SK-N-SH (cell line): Measurements from ENCODE around the gene SLX4IP. TPM values are rescaled to one million over a fixed set of nuclear protein-coding genes. Genes with fewer than 3 reads are reported as not detected.

Experiments used
- CTCF ChIA-PET: fragments of 300-600, 350-600 bp; formaldehyde crosslinking; extraction: SDS; loops from one replicate; lab custom pipeline; 2021; lab: Yijun Ruan, JAX
- POLR2A ChIA-PET: fragments of 350-600 bp; sonication (Branson Sonifier 250); formaldehyde crosslinking; extraction: SDS; loops from one replicate; lab custom pipeline; 2020; ENCODE audit warnings: antibody characterized with exemption, inconsistent platforms; lab: Yijun Ruan, JAX
- DNase-seq: peaks from one replicate; pipeline ENCODE4 v3.0.0; 2012
- H2AFZ ChIP-seq: fragments of 200-600 bp; sonication (generic); 2 replicates; pipeline ENCODE4 v1.8.1; 2016; ENCODE audit warnings: antibody characterized with exemption, mild to moderate bottlenecking, low read depth
- H3F3A ChIP-seq: fragments of 200-600 bp; sonication (generic); replicated peaks from 2 replicates; pipeline ENCODE3; 2016; ENCODE audit warnings: antibody characterized with exemption, mild to moderate bottlenecking; ENCODE audit not compliant: insufficient read depth
- H3K27ac ChIP-seq, 2 experiments: fragments of 200-500 bp in 1 of 2; fragments of 200-600 bp in 1 of 2; sonication (Bioruptor generic) in 1 of 2; sonication (generic), shearing (Covaris generic) in 1 of 2; 2 replicates each; pipeline versions ENCODE4 v1.5.1 to v1.6.1; 2014 to 2016; ENCODE audit warnings: low read depth in 2 of 2, inconsistent platforms in 1 of 2, low read length in 1 of 2, mild to moderate bottlenecking in 1 of 2, mixed read lengths in 1 of 2
- H3K27me3 ChIP-seq: fragments of 200-600 bp; sonication (generic), shearing (Covaris generic); 2 replicates; pipeline ENCODE4 v1.6.1; 2016; ENCODE audit warnings: mixed run types; ENCODE audit not compliant: insufficient read depth
- H3K36me3 ChIP-seq, 2 experiments: fragments of 200-500 bp in 1 of 2; fragments of 200-600 bp in 1 of 2; sonication (Bioruptor generic) in 1 of 2; sonication (generic) in 1 of 2; replicated peaks in 1 of 2; 2 replicates each; pipeline versions ENCODE3 to v1.5.1; 2014 to 2016; ENCODE audit warnings: low read length in 1 of 2, mild to moderate bottlenecking in 1 of 2; ENCODE audit not compliant: insufficient read depth in 2 of 2, control insufficient read depth in 1 of 2
- H3K4me1 ChIP-seq, 2 experiments: fragments of 200-500 bp in 1 of 2; fragments of 200-600 bp in 1 of 2; sonication (Bioruptor generic) in 1 of 2; sonication (generic), shearing (Covaris generic) in 1 of 2; 2 replicates each; pipeline versions ENCODE4 v1.5.1 to v1.6.1; 2014 to 2016; ENCODE audit warnings: low read depth in 1 of 2, low read length in 1 of 2, mixed run types in 1 of 2; ENCODE audit not compliant: insufficient read depth in 2 of 2, control insufficient read depth in 1 of 2
- H3K4me2 ChIP-seq: fragments of 200-600 bp; sonication (generic), shearing (Covaris generic); 2 replicates; pipeline ENCODE4 v1.6.1; 2017; ENCODE audit warnings: mixed run types
- H3K4me3 ChIP-seq, 2 experiments: fragments of 200-500 bp in 1 of 2; fragments of 200-600 bp in 1 of 2; sonication (Bioruptor generic) in 1 of 2; sonication (generic), shearing (Covaris generic) in 1 of 2; 2 replicates each; pipeline versions ENCODE4 v1.5.1 to v1.8.1; 2014 to 2016; ENCODE audit warnings: low read depth in 2 of 2, inconsistent platforms in 1 of 2, low read length in 1 of 2, mild to moderate bottlenecking in 1 of 2, mixed read lengths in 1 of 2, moderate library complexity in 1 of 2
- H3K79me2 ChIP-seq: fragments of 200-600 bp; sonication (generic); 2 replicates; pipeline ENCODE4 v1.8.1; 2017; ENCODE audit warnings: mild to moderate bottlenecking; ENCODE audit not compliant: insufficient read depth
- H3K9ac ChIP-seq: fragments of 200-600 bp; sonication (generic); 2 replicates; pipeline ENCODE4 v1.6.1; 2017; ENCODE audit warnings: mixed run types
- H3K9me2 ChIP-seq: fragments of 200-600 bp; sonication (generic); 2 replicates; pipeline ENCODE4 v1.6.1; 2017; ENCODE audit warnings: mixed run types
- H3K9me3 ChIP-seq: fragments of 200-600 bp; sonication (generic); 2 replicates; pipeline ENCODE4 v1.6.1; 2017; ENCODE audit warnings: mixed run types, mild to moderate bottlenecking, moderate library complexity
- H4K20me1 ChIP-seq: fragments of 200-600 bp; sonication (generic); 2 replicates; pipeline ENCODE4 v1.6.1; 2017; ENCODE audit warnings: mild to moderate bottlenecking, mixed run types; ENCODE audit not compliant: insufficient read depth
- EP300 ChIP-seq, 2 experiments: IDR thresholded peaks; 2 replicates each; pipeline versions ENCODE4 v1.4.0 to v1.6.1; 2012; ENCODE audit warnings: borderline replicate concordance in 1 of 2, low read depth in 1 of 2, low read length in 1 of 2
- EZH2phosphoT487 ChIP-seq: fragments of 200-600 bp; sonication (generic); IDR thresholded peaks from 2 replicates; pipeline ENCODE4 v1.6.1; 2017; ENCODE audit warnings: low read depth, mixed run types, mild to moderate bottlenecking, antibody characterized with exemption, moderate library complexity, borderline replicate concordance
- GABPA ChIP-seq: IDR thresholded peaks from 2 replicates; pipeline ENCODE4 v1.4.0; 2012; ENCODE audit warnings: low read depth, mild to moderate bottlenecking
- IRF3 ChIP-seq: fragments of 150-350 bp; IDR thresholded peaks from 2 replicates; pipeline ENCODE4 v1.6.1; 2016; ENCODE audit warnings: mild to moderate bottlenecking, low read depth, low read length
- JUND ChIP-seq: IDR thresholded peaks from 2 replicates; pipeline ENCODE4 v1.4.0; 2012
- MAX ChIP-seq: IDR thresholded peaks from 2 replicates; pipeline ENCODE4 v1.4.0; 2012; ENCODE audit warnings: low read depth
- MXI1 ChIP-seq: IDR thresholded peaks from 2 replicates; pipeline ENCODE4 v1.6.1; 2012; ENCODE audit warnings: mild to moderate bottlenecking, low read depth, low read length, improper control_type of control experiment
- NRF1 ChIP-seq: IDR thresholded peaks from 2 replicates; pipeline ENCODE4 v1.6.1; 2012; ENCODE audit warnings: low read depth, mild to moderate bottlenecking, low read length
- POLR2AphosphoS5 ChIP-seq: IDR thresholded peaks from 2 replicates; pipeline ENCODE4 v1.6.1; 2012; ENCODE audit warnings: low read depth, low read length
- RAD21 ChIP-seq: IDR thresholded peaks from 2 replicates; pipeline ENCODE4 v1.6.1; 2012; ENCODE audit warnings: mild to moderate bottlenecking, low read length
- TAF1 ChIP-seq: IDR thresholded peaks from 2 replicates; pipeline ENCODE4 v1.6.1; 2012; ENCODE audit warnings: low read depth, mild to moderate bottlenecking, low read length, moderate library complexity, borderline replicate concordance
- TCF12 ChIP-seq: IDR thresholded peaks from 2 replicates; pipeline ENCODE4 v1.4.0; 2012
- TEAD4 ChIP-seq: IDR thresholded peaks from 2 replicates; pipeline ENCODE4 v1.4.0; 2012; ENCODE audit warnings: mild to moderate bottlenecking, borderline replicate concordance; ENCODE audit not compliant: insufficient read depth
- YY1 ChIP-seq: IDR thresholded peaks from 2 replicates; pipeline ENCODE4 v1.4.0; 2012; ENCODE audit warnings: low read depth, mild to moderate bottlenecking
- WGBS: methylation state at CpG from one replicate; pipeline ENCODE4 v1.1.6; 2017; ENCODE audit warnings: low lambda C conversion rate; 5-methylcytosine and 5-hydroxymethylcytosine counted together
- polyA plus RNA-seq, 3 experiments: library from polyadenylated mRNA; depleted of rRNA; stranded (reverse); fragments of >200 nt; gene quantifications; 2 replicates each; pipeline ENCODE4 v1.2.3, GENCODE V29; 2012
- TF ChIP-seq, protein P1 (sequence below): IDR thresholded peaks from 2 replicates; pipeline ENCODE4; 2012
- TF ChIP-seq, protein P2 (sequence below): IDR thresholded peaks from 2 replicates; pipeline ENCODE4 v1.4.0; 2012; ENCODE audit warnings: low read depth, borderline replicate concordance
- TF ChIP-seq, protein P3 (sequence below): fragments of 150-350 bp; IDR thresholded peaks from 2 replicates; pipeline ENCODE4 v1.6.1; 2017; ENCODE audit warnings: antibody characterized with exemption, low read length, low read depth, borderline replicate concordance
- TF ChIP-seq, protein P4 (sequence below): IDR thresholded peaks from 2 replicates; pipeline ENCODE4 v1.6.1; 2012; ENCODE audit warnings: mild to moderate bottlenecking, low read depth, low read length, moderate library complexity

SLX4IP gene
- polyA plus RNA-seq, 1 of the 3 experiments (the other 2 are of a cell fraction), result 1.3 TPM

- Histone ChIP-seq H3K9me2 (no peaks in the 10 kb centered on the region), H3K9ac (no peak overlapping the region), H3K4me3 (no peak overlapping the region), H3K79me2 (peaks cover 96% of the 10 kb centered on the region), H3K9me3 (no peaks in the 10 kb centered on the region), H3K36me3 (peaks cover 10 to 71% of the 10 kb centered on the region in 2 experiments), H3F3A (peaks cover 17% of the 10 kb centered on the region), H4K20me1 (peaks cover 43% of the 10 kb centered on the region), H3K4me1 (peaks cover 0 to 30% of the 10 kb centered on the region in 2 experiments; a peak in 3 of 4 replicates), H3K27ac (no peak overlapping the region), H3K27me3 (no peaks in the 10 kb centered on the region), H3K4me2 (no peak overlapping the region), H2AFZ (no peak overlapping the region)
- no peak for TF ChIP-seq RAD21
- TF ChIP-seq, protein P1, sequence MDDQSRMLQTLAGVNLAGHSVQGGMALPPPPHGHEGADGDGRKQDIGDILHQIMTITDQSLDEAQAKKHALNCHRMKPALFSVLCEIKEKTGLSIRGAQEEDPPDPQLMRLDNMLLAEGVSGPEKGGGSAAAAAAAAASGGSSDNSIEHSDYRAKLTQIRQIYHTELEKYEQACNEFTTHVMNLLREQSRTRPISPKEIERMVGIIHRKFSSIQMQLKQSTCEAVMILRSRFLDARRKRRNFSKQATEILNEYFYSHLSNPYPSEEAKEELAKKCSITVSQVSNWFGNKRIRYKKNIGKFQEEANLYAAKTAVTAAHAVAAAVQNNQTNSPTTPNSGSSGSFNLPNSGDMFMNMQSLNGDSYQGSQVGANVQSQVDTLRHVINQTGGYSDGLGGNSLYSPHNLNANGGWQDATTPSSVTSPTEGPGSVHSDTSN, result no peak
- no peak for TF ChIP-seq IRF3
- TF ChIP-seq TAF1, result no peak
- no peak for TF ChIP-seq TCF12
- no peak for TF ChIP-seq MAX
- no peak for TF ChIP-seq GABPA
- no peak for TF ChIP-seq POLR2AphosphoS5
- TF ChIP-seq, protein P2, sequence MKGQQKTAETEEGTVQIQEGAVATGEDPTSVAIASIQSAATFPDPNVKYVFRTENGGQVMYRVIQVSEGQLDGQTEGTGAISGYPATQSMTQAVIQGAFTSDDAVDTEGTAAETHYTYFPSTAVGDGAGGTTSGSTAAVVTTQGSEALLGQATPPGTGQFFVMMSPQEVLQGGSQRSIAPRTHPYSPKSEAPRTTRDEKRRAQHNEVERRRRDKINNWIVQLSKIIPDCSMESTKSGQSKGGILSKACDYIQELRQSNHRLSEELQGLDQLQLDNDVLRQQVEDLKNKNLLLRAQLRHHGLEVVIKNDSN, result no peak
- ChIA-PET POLR2A (no interaction called here), CTCF (no interaction called here)
- 93% methylated on average over 3 of the region's 5 CpGs for WGBS
- DNase-seq, result no peak
Observed at GRCh38 chr20:10662151-10662550, 227.0 kb downstream of the SLX4IP start.

GRCh38 chr20:10662661-10663458 lies 227.8 kb downstream of the SLX4IP start:
- ChIA-PET POLR2A (no interaction called here), CTCF (interaction anchor here (1.0 kb wide), 1 partner anchor 9 kb away, joined by 3 read pairs; no protein-coding TSS in a partner anchor)
- H3K4me3 ChIP-seq, result no peak overlapping the region
- H3K4me1 ChIP-seq, result peaks cover 0 to 30% of the 10 kb centered on the region in 2 experiments; a peak in 3 of 4 replicates
- no peak overlapping the region for H3K9ac ChIP-seq
- H4K20me1 ChIP-seq, result peaks cover 48% of the 10 kb centered on the region
- H3F3A ChIP-seq, result peaks cover 16% of the 10 kb centered on the region
- H3K27me3 ChIP-seq, result no peaks in the 10 kb centered on the region
- no peak for DNase-seq
- WGBS, result 94% methylated on average over 10 of the region's 10 CpGs
- no peak overlapping the region for H2AFZ ChIP-seq
- H3K36me3 ChIP-seq, result peaks cover 10 to 71% of the 10 kb centered on the region in 2 experiments
- peaks cover 96% of the 10 kb centered on the region for H3K79me2 ChIP-seq
- H3K27ac ChIP-seq, result peak overlapping the region in 1 of 2 experiments; percentile 26; a peak in 1 of 4 replicates
- H3K4me2 ChIP-seq, result no peak overlapping the region
- H3K9me2 ChIP-seq, result no peaks in the 10 kb centered on the region
- no peaks in the 10 kb centered on the region for H3K9me3 ChIP-seq
- TF ChIP-seq NRF1 (no peak), YY1 (no peak), GABPA (no peak), MXI1 (no peak), TAF1 (no peak), EZH2phosphoT487 (no peak), EP300 (IDR thresholded peaks at IDR 0.05; ENCODE audit: borderline replicate concordance in 1 of 2, low read depth in 1 of 2, low read length in 1 of 2) (no peak), POLR2AphosphoS5 (no peak), TEAD4 (no peak), JUND (no peak)
- TF ChIP-seq, protein P3, sequence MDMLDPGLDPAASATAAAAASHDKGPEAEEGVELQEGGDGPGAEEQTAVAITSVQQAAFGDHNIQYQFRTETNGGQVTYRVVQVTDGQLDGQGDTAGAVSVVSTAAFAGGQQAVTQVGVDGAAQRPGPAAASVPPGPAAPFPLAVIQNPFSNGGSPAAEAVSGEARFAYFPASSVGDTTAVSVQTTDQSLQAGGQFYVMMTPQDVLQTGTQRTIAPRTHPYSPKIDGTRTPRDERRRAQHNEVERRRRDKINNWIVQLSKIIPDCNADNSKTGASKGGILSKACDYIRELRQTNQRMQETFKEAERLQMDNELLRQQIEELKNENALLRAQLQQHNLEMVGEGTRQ, result no peak
- TF ChIP-seq, protein P4, sequence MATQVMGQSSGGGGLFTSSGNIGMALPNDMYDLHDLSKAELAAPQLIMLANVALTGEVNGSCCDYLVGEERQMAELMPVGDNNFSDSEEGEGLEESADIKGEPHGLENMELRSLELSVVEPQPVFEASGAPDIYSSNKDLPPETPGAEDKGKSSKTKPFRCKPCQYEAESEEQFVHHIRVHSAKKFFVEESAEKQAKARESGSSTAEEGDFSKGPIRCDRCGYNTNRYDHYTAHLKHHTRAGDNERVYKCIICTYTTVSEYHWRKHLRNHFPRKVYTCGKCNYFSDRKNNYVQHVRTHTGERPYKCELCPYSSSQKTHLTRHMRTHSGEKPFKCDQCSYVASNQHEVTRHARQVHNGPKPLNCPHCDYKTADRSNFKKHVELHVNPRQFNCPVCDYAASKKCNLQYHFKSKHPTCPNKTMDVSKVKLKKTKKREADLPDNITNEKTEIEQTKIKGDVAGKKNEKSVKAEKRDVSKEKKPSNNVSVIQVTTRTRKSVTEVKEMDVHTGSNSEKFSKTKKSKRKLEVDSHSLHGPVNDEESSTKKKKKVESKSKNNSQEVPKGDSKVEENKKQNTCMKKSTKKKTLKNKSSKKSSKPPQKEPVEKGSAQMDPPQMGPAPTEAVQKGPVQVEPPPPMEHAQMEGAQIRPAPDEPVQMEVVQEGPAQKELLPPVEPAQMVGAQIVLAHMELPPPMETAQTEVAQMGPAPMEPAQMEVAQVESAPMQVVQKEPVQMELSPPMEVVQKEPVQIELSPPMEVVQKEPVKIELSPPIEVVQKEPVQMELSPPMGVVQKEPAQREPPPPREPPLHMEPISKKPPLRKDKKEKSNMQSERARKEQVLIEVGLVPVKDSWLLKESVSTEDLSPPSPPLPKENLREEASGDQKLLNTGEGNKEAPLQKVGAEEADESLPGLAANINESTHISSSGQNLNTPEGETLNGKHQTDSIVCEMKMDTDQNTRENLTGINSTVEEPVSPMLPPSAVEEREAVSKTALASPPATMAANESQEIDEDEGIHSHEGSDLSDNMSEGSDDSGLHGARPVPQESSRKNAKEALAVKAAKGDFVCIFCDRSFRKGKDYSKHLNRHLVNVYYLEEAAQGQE, result no peak
